CD4-positive, alpha-beta T cell treated with Interferon alpha-2 for 1 hour (primary cell): ENCODE results near the gene PARP9.
"Not testable (repeated sequence)": the region's sequence is repeated elsewhere in the genome, so short reads cannot be mapped to it uniquely, and the experiment has no call there.

Experiments
- DNase-seq, 2 donors: peaks; one replicate each; pipeline ENCODE4 v3.0.0-alpha.2; 2020 to 2022

PARP9 gene

DNA sequence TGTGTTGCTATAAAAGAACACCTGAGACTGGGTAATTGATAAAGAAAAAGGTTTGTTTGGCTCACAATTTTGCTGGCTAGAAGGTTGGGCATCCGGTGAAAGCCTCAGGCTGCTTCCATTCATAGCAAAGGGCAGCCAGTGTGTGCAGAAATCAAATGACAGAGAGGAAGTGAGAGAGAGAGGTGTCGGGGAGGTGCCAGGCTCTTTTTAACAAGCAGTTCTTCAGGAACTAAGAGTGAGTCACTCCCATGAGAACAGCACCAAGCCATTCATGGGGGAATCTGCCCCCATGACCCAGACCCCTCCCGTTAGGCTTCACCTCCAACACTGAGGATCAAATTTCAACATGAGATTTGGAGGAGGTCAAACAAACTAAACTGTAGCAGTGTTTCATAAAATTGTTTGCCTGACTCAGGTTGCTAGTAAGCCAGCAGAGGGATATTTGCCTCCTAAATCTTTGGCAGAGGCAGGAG is 8.9 kb upstream of the PARP9 start:
- DNase-seq, result peak; percentile 61 to 72

DNA sequence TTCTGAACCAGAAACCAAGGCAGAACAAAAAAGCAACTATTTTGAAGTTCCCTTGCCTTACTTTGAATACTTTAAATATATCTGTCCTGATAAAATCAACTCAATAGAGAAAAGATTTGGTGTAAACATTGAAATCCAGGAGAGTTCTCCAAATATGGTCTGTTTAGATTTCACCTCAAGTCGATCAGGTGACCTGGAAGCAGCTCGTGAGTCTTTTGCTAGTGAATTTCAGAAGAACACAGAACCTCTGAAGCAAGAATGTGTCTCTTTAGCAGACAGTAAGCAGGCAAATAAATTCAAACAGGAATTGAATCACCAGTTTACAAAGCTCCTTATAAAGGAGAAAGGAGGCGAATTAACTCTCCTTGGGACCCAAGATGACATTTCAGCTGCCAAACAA is 4.7 kb upstream of the PARP9 start:
- DNase-seq, result no peak

DNA sequence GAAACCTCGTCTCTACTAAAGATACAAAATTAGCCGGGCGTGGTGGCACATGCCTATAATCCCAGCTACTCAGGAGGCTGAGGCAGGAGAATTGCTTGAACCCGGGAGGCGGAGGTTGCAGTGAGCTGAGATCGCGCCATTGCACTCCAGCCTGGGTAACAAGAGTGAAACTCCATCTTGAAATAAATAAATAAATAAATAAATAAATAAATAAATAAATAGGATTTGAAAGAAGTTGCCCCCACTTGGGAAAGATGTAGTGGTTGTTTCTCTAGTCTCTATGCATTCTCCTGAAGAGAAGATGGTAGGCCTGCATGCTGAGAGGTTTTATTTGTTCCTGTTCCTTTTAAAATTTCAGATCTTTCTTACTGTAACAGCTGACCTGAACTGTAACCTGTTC is 4.0 kb upstream of the PARP9 start:
- DNase-seq, result not testable (repeated sequence)

DNA sequence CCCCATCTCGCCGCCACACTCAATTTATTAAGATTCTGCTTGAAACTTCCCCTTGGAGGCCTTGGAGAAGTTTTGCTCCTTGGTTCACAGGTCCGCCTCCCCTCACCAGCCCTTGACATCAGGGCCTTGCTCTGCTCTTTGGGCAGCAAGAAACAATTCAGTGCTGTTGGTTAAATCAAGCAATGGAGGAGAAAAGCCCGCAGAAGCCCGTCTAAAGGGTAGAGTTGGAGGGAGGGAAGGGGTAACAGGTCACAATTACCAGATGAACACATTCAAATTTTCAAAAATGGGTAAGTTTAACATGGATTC is 429 bp downstream of the PARP9 start:
- peak; percentile 43 to 55 for DNase-seq

DNA sequence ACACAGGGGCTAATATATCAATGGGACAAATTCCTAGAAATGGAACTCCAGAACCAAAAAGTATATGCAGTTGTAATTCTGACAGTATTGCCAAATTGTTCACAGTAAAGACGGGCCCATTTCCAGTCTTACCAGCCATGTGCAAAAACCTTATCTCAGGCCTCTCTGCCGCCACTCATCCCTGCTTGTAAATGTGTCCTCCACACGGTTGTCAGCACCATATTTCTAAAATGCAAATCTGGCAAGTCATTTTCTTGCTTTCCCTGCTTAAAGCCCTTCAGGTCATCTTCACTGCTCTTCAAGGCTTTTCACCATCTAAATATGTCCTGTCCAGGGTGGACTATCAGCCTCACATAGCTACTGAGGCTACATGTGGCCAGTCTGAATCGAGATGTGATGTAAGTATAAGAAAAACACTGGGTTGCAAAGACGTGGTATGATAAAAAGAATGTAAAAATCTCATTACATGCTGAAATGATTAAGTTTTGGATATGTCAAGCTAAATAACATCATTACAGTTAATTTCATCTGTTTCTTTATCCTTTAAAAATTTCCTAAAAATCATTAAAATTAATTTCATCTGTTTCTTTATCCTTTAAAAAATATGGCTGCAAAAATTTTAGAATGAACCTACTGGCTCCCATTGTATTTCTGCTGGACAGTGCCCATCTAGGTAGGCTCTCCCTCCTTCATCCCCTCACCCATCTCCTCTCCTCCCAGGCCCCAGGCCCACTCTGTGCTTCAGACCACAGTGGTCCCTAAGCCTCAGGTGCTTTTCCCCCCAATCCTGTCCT is 980 bp downstream of the PARP9 start:
- DNase-seq, result peak in 1 of 2 donors; percentile 28

DNA sequence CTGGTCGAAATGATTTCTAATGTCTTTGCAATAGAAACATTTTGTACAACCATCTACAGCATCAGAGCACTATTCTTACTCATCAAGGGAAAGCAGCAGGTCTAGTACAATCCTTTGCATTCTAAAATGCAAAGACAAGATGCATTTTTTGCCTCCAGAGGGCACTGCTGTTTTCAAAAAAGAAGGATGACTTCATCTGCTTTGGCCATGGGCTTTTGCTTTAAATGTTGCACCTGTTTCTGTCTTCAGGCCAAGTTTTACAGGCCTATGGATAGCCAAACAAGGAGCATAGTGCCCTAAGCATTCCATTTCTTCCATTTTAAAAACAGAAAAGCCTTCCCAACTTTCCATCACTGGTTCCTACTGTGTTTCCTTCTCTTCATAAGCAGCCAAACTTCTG is 3.4 kb downstream of the PARP9 start:
- DNase-seq, result peak; percentile 70 to 84

DNA sequence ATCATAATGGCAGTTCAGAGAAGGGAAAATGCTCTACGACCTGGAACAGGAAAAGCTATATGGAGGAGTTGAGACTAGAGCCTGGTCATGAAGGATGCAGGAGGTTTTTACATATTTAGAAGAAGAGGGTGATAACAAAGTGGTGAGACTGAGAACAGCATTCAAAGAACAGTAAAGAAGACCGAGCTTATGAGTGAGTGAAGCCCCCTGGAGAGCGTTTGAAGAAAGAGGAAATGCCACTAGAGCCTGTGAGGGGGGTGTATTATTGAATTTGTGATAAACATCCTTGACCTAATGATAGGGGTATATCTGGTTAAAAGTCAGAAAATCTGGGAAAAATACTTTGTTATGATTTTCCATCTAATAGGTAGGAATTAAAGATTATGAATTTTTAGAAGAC is 4.2 kb downstream of the PARP9 start:
- DNase-seq, result no peak

DNA sequence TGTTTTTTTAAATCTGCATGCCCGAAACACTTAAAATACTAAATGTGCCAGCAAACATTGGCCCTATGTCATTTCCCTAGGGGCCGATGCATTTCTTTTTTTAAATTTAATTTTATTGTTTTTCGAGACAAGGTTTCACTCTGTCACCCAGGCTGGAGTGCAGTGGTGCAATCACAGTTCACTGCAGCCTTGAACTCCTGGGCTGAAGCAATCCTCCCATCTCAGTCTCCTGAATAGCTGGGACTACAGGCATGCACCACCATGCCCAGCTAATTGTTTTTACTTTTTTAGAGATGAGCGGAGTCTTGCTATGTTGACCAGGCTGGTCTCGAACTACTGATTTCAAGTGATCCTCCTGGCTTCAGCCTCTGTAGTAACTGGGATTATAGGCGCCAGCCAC is 5.5 kb downstream of the PARP9 start:
- DNase-seq, result no peak

DNA sequence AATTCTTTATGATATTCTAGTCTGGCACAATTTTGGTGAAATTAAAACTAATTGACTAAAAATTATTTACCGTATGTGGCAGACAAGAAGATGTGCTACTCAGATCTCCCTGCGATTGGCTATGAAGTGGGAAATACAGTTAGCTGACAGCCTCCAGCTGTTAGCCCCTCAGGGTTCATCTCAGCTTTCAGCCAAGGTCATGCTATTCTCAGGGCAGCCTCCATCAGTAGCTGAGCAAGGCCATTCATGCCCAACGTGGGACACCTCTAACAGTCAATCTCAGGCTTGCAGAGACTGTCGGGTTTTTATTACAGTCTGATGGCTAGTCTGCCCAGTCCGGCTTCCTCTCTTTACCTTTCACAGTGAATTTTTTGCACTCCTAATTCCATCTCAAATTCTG is 6.7 kb downstream of the PARP9 start:
- no peak for DNase-seq

DNA sequence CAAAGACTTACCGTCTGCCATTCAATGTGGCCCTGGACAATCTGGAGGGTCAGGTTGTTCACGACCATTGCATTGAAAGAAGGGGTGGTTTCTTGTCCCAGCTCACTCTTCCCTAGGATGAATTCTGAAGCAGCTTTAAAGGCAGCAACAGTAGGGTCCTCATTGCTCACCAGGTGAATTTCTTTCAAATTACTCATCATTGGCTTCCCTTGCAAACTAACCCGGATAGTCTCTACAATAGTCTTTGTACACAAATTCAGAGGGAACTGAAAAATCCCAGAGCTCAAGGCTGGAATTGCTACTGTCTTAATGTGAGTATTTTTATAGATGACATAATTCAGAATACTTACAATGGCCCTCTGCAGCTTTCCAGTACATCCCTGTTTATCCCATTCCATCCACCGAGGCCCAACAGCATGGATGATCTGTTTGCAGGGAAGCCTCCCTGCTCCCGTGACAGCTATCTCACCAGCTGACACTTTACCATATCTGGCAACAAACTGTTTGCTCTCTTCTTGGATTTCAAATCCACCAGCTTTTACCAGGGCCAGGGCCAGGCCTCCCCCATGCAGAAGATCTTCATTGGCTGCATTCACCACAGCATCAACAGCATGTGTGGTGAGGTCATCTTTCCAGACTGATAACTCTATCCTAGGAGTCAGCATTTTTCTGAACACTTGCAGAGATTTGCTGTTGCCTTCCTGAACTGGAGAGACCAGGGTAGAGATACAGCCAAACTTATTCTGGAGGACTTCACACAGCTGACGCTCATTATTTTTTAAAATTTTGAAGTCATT is 8.6 kb downstream of the PARP9 start:
- no peak for DNase-seq

DNA sequence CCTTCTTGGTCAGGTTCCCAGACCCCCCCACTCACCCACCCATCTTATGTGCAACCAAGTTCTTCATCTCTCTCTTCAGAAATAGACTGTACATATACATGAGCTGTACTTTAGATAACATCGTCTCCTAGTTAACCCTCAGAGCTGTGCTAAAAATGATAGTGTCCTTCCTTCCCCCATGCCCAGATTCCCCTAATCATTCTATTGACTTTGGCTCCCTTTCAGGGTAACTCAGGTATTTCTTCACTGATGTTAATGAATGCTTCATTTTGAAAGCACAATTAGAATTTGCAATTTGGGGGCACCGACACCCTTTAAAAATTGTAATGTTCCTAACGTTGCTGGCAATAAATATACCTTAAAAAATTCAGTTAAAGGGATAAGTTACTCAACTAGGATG is 10.9 kb downstream of the PARP9 start:
- DNase-seq, result no peak

DNA sequence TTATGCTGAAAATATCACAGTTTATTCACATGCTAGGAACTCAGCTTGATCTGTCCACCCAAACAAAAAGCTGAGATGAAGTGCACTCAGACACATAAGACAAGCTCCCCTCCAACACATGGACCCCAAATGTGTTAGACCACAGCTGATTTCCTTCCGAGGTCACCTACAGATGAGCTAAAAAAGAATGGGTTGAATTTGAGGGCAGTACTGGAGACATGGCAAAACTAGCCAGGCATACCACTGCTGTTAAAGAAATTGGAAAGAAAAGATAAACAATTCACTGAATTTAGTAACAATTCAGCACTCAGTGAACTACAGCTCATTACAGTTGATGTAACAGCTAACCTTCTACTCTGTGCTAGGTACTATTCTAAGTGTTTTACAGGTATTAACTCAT is 15.5 kb downstream of the PARP9 start:
- no peak for DNase-seq

DNA sequence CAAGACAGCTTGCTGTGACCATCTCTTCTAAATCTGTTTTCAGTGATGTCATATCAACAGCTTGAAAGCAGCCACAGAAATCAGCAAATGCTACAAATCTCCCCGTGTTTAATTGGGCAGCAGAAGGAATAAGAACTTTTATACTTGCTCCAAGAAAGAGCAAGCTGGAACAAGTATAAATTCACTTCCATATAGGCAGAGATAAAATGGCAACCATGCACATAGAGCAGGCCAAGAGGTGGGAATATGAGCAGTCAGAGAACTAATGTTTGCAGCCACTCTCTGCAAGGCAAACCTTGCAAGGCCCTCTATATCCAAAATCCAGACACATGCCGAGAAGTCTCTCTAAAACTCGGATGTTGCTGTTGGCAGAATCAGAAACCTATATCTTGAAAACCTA is 16.0 kb downstream of the PARP9 start:
- no peak for DNase-seq

DNA sequence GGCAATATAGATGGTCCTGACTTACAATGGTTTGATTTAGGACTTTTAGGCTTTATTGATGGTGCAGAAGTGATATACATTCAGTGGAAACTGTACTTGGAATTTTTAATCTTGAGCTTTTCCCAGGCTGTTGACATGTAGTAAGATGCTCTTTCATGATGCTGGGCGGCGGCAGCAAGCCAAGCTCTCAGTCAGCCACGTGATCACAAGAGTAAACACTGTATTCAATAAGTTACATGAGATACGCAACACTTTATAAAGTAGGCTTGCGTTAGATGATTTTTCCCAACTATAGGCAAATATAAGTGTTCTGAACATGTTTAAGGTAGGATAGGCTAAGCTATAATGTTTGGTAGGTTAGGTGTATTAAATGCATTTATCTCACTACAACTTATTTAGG is 17.9 kb downstream of the PARP9 start:
- no peak for DNase-seq

DNA sequence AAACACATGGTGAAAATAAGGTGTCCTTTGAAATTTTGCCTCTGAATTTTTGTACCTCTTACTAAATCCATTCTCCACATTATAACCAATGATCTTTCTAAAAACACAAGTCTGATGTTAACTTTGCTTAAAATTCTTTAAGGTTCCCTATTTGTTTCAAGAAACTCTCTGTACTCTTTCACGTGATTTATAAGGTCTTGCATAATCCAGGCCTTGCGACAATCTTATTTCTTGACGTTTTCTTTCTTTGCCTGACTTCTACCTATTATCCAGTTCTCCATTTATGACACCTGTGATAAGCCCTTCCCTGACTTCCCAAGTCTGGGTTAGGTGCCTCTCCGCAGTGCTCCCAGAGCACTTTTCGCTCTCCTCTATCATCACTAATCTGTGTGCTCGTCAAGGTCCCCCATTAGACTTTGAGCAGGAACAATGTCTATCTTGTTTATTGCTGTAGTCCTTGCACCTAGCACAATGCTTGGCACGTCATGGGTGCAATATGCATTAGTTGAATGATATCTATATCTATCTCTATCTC is 25.1 kb downstream of the PARP9 start:
- DNase-seq, result no peak

DNA sequence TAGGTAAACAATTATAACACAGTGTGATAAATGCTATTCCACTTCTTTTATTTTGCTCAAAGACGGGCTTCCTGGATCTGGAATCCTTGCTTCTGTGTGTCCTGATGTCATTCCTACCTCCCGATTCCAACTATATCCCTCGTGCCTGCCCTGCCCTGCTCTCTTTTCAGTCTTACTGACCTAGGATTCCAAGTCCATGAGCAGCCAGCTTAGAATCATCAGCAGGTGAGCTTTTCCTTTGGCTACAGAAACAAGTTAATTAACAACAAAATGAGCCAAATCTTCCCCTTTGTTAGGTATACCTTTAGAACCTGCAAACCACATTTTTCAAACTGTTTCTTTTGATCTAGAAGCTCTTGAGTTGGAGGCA is 27.5 kb downstream of the PARP9 start:
- DNase-seq, result no peak

DNA sequence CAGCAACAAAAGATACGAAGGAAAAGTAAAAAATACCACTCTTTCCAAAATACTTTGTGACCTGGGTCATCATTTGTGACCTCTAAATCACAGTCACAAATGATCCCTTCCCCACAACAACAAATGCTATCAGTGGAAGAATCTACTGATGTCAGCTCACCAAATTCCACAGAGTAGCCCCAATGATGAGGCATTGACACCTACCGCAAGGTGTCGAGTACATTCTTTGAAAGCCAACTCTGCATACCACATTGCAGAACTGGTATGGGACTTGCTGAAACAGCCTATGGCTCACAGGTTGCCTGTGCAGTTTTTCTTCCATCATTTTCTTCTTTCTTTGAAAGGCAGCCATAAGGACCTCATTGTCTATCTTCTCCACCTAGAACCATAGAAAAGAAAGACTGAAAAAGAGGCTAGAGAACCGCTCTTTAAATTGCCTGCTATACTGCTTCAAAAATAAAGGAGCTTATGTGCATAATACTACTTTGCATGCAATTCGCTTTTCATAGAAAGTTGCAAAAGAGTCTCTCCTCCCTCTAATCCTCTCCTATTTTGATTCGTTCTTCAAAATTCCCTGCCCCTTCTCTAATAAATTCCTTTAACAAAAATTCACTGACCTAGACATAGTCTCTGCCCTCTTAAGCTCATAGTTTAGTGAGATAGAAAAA is 28.0 kb downstream of the PARP9 start:
- no peak for DNase-seq

DNA sequence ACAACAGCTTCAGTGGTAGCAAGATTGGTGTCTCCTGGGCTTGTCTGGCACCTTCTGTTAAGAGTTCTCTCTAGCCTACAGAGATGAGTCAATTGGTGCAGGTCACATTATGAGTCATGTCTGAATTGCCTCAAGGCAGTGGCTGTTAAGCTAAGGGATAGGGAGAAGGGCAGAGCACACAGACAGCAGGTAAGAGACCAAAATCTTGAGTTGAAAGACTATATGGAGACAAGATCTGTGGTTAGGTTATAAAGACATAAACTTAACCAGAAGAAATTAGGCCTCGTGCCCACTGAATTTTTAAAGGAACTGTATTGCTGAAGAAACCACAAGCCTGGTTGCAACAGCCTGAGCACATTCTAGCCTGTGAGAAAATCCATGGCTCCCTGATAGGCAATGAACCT is 30.2 kb downstream of the PARP9 start:
- no peak for DNase-seq

DNA sequence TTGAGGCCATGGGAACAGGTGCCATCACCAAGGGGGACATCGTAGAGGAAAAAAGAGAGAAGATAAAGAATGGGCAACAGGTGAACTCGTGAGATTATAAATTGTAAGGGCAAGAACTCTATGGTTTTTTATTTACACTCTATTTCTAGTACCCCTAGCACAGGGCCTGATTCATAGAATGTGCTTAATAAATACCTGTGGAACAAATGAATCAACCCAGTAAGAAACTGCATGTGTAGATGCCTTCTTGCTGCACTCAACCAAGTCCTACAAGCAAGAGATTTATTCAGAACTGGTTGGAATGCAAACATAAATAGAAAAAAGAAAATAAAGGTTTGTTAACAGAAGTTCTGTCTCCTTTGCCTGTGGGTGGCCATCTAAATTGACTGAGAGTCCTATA is 30.6 kb downstream of the PARP9 start:
- DNase-seq, result no peak

DNA sequence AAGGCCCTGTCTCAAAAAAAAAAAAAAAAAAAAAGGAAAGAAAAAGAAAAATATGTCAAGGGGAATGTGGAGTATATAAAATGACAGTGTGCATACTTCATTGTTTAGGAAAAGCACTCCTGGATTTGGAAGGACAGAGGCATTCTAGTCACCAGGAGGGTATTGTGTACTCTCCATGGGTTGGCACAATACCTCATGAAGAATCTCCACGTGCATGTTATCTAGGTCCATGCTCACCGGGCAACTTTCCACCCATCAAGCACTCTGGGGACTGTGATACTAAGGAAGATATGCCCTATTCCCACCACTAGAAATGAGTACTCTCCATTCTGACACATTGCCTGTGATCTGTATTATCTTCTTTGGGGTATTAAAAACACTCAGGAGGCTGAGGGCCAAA is 33.9 kb downstream of the PARP9 start:
- no peak for DNase-seq

DNA sequence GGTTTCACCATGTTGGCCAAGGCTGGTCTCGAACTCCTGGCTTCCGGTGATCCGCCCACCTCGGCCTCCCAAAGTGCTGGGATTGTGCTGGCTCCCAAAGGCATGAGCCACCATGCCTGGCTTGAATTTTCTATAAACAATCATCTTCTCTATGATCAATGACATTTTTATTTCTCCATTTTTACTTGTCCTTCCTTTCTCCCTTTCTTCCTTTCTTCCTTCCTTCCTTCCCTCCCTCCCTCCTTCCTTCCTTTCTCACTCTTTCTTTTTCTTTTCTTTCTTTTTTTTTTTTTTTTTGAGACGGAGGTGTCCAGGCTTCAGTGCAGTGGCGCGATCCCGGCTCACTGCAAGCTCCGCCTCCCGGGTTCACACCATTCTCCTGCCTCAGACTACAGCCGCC is 40.8 kb downstream of the PARP9 start:
- no peak for DNase-seq

DNA sequence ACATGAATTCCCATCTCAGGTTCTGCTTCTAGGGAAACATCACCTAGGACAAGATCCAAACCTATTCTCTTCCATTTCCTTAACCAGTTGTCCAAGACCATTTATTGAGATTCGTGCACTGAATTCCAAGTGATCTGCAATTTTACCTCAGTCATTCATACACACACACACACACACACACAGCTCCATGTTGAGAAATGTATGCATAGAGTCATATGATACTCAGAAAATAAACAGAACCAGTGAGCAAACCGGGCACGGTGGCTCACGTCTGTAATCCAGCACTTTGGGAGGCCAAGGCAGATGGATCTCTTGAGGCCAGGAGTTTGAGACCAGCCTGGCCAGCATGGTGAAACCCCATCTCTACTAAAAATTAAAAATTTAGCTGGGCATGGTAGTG is 43.2 kb downstream of the PARP9 start:
- no peak for DNase-seq

DNA sequence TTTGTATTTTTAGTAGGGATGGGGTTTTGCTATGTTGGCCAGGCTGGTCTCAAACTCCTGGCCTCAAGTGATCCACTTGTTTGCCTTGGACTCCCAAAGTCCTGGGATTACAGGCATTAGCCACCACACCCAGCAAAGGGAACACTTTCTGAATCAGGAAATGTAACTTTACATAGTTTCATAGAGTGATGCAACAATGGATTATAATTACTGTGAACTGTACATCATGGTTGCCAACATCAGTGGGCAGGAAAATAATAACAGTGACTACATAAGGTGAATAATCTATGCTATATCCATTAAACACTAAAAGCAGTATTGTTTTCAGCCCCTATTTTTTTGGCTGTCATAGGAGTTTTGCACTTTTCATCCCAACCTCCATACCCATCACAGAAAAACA is 44.4 kb downstream of the PARP9 start:
- no peak for DNase-seq

DNA sequence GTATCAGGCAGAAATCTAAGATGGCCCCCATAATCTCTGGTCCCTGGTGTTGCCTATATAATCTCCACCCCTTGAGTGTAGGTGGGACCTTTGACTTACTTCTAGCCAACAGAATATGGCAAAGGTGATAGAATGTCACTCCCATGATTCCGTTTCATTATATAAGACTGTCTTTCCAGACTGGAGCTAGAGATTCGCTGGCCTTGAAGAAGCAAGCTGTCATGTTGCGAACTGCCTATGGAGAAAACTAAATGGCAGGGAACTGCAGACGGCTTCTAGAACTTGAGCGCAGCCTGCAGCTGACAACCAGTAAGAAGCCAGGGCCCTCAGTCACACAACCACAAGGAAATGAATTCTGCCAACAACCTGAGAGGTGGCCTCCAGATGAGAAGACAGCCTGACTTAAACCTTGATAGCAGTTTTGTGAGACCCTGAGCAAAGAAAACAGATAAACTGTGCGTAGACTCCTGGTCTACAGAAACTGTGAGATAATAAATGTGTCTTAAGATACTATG is 47.2 kb downstream of the PARP9 start:
- no peak for DNase-seq
